GM12892 (cell line): Measurements from ENCODE around the gene MCC.

Experiments used
- POLR2A ChIP-seq: IDR thresholded peaks from 2 replicates; pipeline ENCODE4 v1.6.1; 2011; ENCODE audit warnings: low read depth, low read length, control low read depth
- POLR2AphosphoS5 ChIP-seq: IDR thresholded peaks from 2 replicates; pipeline ENCODE4 v1.6.1; 2011; ENCODE audit warnings: low read depth, low read length, control low read depth
- TAF1 ChIP-seq: IDR thresholded peaks from 2 replicates; pipeline ENCODE4 v1.6.1; 2011; ENCODE audit warnings: low read depth, mild to moderate bottlenecking, control low read depth, low read length, borderline replicate concordance

- TF ChIP-seq POLR2A, result no peak
- TF ChIP-seq POLR2AphosphoS5, result no peak
- no peak for TF ChIP-seq TAF1
These were observed 464.1 kb downstream of the MCC start for GRCh38 chr5:113024076-113024697.
